Panc1 (cell line): ENCODE measurements around the gene PPCDC. TPM values are rescaled to one million over a fixed set of nuclear protein-coding genes. Genes with fewer than 3 reads are reported as not detected.

Source experiments
- ATAC-seq: fragments of 200-7000 bp; cut with Tn5 transposase; 2 replicates; pipeline ENCODE4 v1.9.1; 2020; ENCODE audit warnings: mild to moderate bottlenecking, moderate library complexity
- BruUV-seq: library from RNA; stranded (reverse); fragments of 400-500 nt; replicated peaks from 2 replicates; lab custom pipeline; 2021; lab: Mats Ljungman, UMichigan
- CTCF ChIA-PET: fragments of 300-600 bp; sonication (Branson Sonifier 250); formaldehyde crosslinking; loops from one replicate; lab custom pipeline; 2022; ENCODE audit warnings: antibody characterized with exemption; lab: Charles Lee
- POLR2A ChIA-PET: fragments of 300-600 bp; sonication (Branson Sonifier 250); formaldehyde crosslinking; loops from one replicate; lab custom pipeline; 2022; ENCODE audit warnings: antibody characterized with exemption; lab: Charles Lee
- DNase-seq: peaks from one replicate; pipeline ENCODE4 v3.0.0-alpha.2; 2010; ENCODE audit warnings: low read depth, low spot score
- H3K27ac ChIP-seq: 2 replicates; pipeline ENCODE4 v1.5.1; 2011; ENCODE audit warnings: mild to moderate bottlenecking, low read length, inconsistent platforms
- H3K27me3 ChIP-seq: fragments of 200-500 bp; sonication (Bioruptor generic); 2 replicates; pipeline ENCODE4 v1.6.0; 2014; ENCODE audit warnings: low read length, inconsistent platforms; ENCODE audit not compliant: control insufficient read depth, insufficient read depth
- H3K36me3 ChIP-seq: fragments of 200-500 bp; sonication (Bioruptor generic); 2 replicates; pipeline ENCODE4 v1.5.1; 2014; ENCODE audit warnings: inconsistent platforms, mild to moderate bottlenecking, low read length, moderate library complexity; ENCODE audit not compliant: control insufficient read depth, insufficient read depth
- H3K4me1 ChIP-seq: 2 replicates; pipeline ENCODE4 v1.5.1; 2011; ENCODE audit warnings: inconsistent platforms, mild to moderate bottlenecking, low read length, moderate library complexity; ENCODE audit not compliant: control insufficient read depth, insufficient read depth
- H3K4me3 ChIP-seq, 2 experiments: 2 replicates each; pipeline ENCODE4 v1.5.1; 2011 to 2012; ENCODE audit warnings: low read depth in 2 of 2, low read length in 2 of 2, mild to moderate bottlenecking in 2 of 2, inconsistent platforms in 1 of 2, moderate library complexity in 1 of 2
- H3K9me3 ChIP-seq: fragments of 200-500 bp; sonication (Bioruptor generic); 2 replicates; pipeline ENCODE4 v1.5.1; 2014; ENCODE audit warnings: low read depth, mild to moderate bottlenecking, inconsistent platforms, low read length, moderate library complexity; ENCODE audit not compliant: control insufficient read depth, insufficient read depth
- POLR2AphosphoS5 ChIP-seq: IDR thresholded peaks from 2 replicates; pipeline ENCODE4 v1.6.1; 2012; ENCODE audit warnings: mild to moderate bottlenecking, low read depth, low read length, moderate library complexity
- SIN3A ChIP-seq: IDR thresholded peaks from 2 replicates; pipeline ENCODE4 v1.6.1; 2012; ENCODE audit warnings: low read depth, mild to moderate bottlenecking, low read length, moderate library complexity, borderline replicate concordance; ENCODE audit not compliant: insufficient read depth
- TCF7L2 ChIP-seq: IDR thresholded peaks from 2 replicates; pipeline ENCODE4 v1.6.1; 2011; ENCODE audit warnings: mild to moderate bottlenecking, low read depth, low read length, inconsistent platforms
- in situ Hi-C: cut with HindIII; loops from 2 replicates; pipeline ENCODE4 v1.10.0; 2016; ENCODE audit warnings: low sequenced_read_pairs, low pct_unique_long_range_greater_than_20kb
- intact Hi-C: fragments of 100-400 bp; cut with micrococcal nuclease; formaldehyde crosslinking; loops from one replicate; pipeline ENCODE4 v1.10.0; 2022; ENCODE audit not compliant: unreplicated experiment
- total RNA-seq: library from RNA; stranded (reverse); gene quantifications from one replicate; pipeline ENCODE4 v1.2.1, GENCODE V29; 2021; ENCODE audit not compliant: unreplicated experiment
- TF ChIP-seq, protein P1 (sequence below): fragments of 450-650 bp; IDR thresholded peaks from 2 replicates; pipeline ENCODE4 v1.5.1; 2017; ENCODE audit warnings: mild to moderate bottlenecking
- TF ChIP-seq, protein P2 (sequence below), 2 experiments: IDR thresholded peaks; 2 replicates each; pipeline ENCODE4 v1.6.1; 2011 to 2012; ENCODE audit warnings: low read depth in 2 of 2, control low read depth in 1 of 2, low read length in 1 of 2, mild to moderate bottlenecking in 1 of 2, moderate library complexity in 1 of 2; ENCODE audit not compliant: insufficient read depth in 1 of 2

PPCDC gene
- total RNA-seq, 1 experiment from 2014 or later = 26.1 TPM

DNA sequence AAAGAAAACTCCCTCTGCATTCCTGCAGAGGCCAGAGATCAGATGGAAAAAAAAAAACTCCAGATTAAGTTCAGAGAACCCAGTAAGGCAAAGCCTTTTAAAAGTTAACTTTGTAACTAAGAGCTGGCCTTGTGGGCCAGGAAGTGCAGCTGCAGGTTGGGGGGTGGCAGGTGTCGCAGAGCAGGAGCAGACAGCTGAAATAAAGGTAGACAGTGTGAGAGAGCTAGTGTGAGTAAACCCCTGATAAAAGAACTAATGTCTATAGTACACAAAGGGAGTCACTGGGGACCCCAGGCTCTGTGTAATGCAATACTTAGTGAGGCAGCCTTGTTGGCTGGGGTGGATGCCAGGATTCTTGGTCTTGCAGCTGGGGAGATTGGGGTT is 42.1 kb downstream of the PPCDC start:
- no peak overlapping the region for H3K27ac ChIP-seq
- no peak overlapping the region for H3K4me3 ChIP-seq
- no peaks in the 10 kb centered on the region for H3K9me3 ChIP-seq
- TF ChIP-seq POLR2AphosphoS5 = no peak
- TF ChIP-seq, protein P1, sequence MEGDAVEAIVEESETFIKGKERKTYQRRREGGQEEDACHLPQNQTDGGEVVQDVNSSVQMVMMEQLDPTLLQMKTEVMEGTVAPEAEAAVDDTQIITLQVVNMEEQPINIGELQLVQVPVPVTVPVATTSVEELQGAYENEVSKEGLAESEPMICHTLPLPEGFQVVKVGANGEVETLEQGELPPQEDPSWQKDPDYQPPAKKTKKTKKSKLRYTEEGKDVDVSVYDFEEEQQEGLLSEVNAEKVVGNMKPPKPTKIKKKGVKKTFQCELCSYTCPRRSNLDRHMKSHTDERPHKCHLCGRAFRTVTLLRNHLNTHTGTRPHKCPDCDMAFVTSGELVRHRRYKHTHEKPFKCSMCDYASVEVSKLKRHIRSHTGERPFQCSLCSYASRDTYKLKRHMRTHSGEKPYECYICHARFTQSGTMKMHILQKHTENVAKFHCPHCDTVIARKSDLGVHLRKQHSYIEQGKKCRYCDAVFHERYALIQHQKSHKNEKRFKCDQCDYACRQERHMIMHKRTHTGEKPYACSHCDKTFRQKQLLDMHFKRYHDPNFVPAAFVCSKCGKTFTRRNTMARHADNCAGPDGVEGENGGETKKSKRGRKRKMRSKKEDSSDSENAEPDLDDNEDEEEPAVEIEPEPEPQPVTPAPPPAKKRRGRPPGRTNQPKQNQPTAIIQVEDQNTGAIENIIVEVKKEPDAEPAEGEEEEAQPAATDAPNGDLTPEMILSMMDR = no peak
- no peak for TF ChIP-seq SIN3A
- no peak for TF ChIP-seq TCF7L2
- TF ChIP-seq, protein P2, sequence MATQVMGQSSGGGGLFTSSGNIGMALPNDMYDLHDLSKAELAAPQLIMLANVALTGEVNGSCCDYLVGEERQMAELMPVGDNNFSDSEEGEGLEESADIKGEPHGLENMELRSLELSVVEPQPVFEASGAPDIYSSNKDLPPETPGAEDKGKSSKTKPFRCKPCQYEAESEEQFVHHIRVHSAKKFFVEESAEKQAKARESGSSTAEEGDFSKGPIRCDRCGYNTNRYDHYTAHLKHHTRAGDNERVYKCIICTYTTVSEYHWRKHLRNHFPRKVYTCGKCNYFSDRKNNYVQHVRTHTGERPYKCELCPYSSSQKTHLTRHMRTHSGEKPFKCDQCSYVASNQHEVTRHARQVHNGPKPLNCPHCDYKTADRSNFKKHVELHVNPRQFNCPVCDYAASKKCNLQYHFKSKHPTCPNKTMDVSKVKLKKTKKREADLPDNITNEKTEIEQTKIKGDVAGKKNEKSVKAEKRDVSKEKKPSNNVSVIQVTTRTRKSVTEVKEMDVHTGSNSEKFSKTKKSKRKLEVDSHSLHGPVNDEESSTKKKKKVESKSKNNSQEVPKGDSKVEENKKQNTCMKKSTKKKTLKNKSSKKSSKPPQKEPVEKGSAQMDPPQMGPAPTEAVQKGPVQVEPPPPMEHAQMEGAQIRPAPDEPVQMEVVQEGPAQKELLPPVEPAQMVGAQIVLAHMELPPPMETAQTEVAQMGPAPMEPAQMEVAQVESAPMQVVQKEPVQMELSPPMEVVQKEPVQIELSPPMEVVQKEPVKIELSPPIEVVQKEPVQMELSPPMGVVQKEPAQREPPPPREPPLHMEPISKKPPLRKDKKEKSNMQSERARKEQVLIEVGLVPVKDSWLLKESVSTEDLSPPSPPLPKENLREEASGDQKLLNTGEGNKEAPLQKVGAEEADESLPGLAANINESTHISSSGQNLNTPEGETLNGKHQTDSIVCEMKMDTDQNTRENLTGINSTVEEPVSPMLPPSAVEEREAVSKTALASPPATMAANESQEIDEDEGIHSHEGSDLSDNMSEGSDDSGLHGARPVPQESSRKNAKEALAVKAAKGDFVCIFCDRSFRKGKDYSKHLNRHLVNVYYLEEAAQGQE (IDR thresholded peaks at IDR 0.05; ENCODE audit: insufficient read depth in 1 of 2, low read depth in 2 of 2, low read length in 1 of 2) = no peak
- intact Hi-C loops (no loop called here), in situ Hi-C loops (no loop called here)
- H3K36me3 ChIP-seq = no peaks in the 10 kb centered on the region
- no TSS peak for BruUV-seq
- ChIA-PET CTCF (no interaction called here), POLR2A (interaction anchor here (0.6 kb wide), 1 partner anchor 12 kb away, joined by 9 read pairs; no protein-coding TSS in a partner anchor)
- DNase-seq (no peak), ATAC-seq (no peak)
- no peaks in the 10 kb centered on the region; the same call in 1 of the 2 replicates for H3K4me1 ChIP-seq
- no peaks in the 10 kb centered on the region for H3K27me3 ChIP-seq

DNA sequence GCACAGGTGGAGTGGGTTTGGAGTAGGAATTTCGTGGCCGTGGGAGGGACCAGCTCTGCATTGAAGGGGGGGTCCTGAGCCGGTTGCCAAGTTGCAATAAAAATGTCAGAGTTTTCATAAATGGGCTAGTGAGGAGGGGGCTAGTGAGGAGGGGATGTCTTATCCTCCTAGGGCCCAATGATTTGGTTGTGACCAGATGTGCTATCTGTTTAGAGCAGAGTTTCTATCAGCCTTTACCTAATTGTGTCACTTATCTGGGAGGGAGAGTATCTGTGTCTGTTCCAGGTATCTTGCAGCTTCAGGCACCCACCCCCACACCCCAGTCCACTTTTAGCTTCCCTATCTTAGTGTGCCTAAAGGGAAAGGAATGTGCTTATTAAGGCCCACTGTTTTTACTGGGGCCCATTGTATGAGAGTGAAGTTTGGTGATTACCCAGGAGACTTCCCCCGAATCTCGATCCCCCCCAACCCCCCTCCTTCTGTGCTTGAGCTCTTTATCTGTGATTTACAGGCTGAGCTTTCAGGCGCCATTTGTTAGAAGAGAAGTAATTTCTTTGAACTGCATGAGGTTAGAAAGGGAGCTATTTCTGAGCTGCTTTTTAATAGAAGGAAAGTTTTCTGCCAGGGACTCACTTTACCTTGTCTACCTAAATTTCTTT is 42.6 kb downstream of the PPCDC start:
- in situ Hi-C loops = no loop called here
- no peak overlapping the region for H3K27ac ChIP-seq
- no peak for ATAC-seq
- H3K4me3 ChIP-seq = no peak overlapping the region
- no peaks in the 10 kb centered on the region for H3K27me3 ChIP-seq
- TF ChIP-seq POLR2AphosphoS5 = no peak
- TF ChIP-seq, protein P2 (IDR thresholded peaks at IDR 0.05; ENCODE audit: insufficient read depth in 1 of 2, low read depth in 2 of 2, low read length in 1 of 2) = no peak
- TF ChIP-seq TCF7L2 = no peak
- TF ChIP-seq SIN3A = no peak
- TF ChIP-seq, protein P1 = no peak
- BruUV-seq = no TSS peak
- POLR2A ChIA-PET = interaction anchor here (0.6 to 0.7 kb wide), 3 partner anchors 12 to 137 kb away, joined by 8 to 10 read pairs (median 9); no protein-coding TSS in a partner anchor
- H3K9me3 ChIP-seq = no peaks in the 10 kb centered on the region
- DNase-seq = no peak
- intact Hi-C loops = no loop called here
- CTCF ChIA-PET = no interaction called here
- no peaks in the 10 kb centered on the region for H3K36me3 ChIP-seq
- H3K4me1 ChIP-seq = no peaks in the 10 kb centered on the region; the same call in 1 of the 2 replicates
